A673 (cell line): ENCODE data around the gene MGMT. TPM values are rescaled to one million over a fixed set of nuclear protein-coding genes. Genes with fewer than 3 reads are reported as not detected.

Experiments
- BruUV-seq: library from RNA; stranded (reverse); fragments of 400-500 nt; replicated peaks from 2 replicates; lab custom pipeline; 2021; lab: Mats Ljungman, UMichigan
- CTCF ChIA-PET: fragments of 300-600 bp; sonication (Branson Sonifier 250); formaldehyde crosslinking; loops from one replicate; lab custom pipeline; 2022; ENCODE audit warnings: antibody characterized with exemption; lab: Charles Lee
- POLR2A ChIA-PET: fragments of 300-600 bp; sonication (Branson Sonifier 250); formaldehyde crosslinking; loops from one replicate; lab custom pipeline; 2022; ENCODE audit warnings: antibody characterized with exemption; ENCODE audit not compliant: low non-redundant PET; lab: Charles Lee
- DNase-seq: peaks from one replicate; pipeline ENCODE4 v3.0.0-alpha.2; 2015; ENCODE audit warnings: low spot score
- H3K27ac ChIP-seq: fragments of 200-600 bp; sonication (generic); 2 replicates; pipeline ENCODE4 v1.5.1; 2016; ENCODE audit warnings: mixed run types, low read depth, mild to moderate bottlenecking, mixed read lengths, antibody characterized with exemption, low read length; ENCODE audit not compliant: poor library complexity, severe bottlenecking
- H3K27me3 ChIP-seq: fragments of 200-600 bp; sonication (generic); replicated peaks from 2 replicates; pipeline ENCODE4 v1.6.1; 2017; ENCODE audit warnings: mixed run types, low read depth, mild to moderate bottlenecking, mixed read lengths, antibody characterized with exemption, low read length; ENCODE audit not compliant: insufficient read depth, poor library complexity
- H3K36me3 ChIP-seq: fragments of 200-600 bp; sonication (generic); 2 replicates; pipeline ENCODE4 v1.6.1; 2016; ENCODE audit warnings: mixed run types, mild to moderate bottlenecking, mixed read lengths, antibody characterized with exemption, low read length; ENCODE audit not compliant: insufficient read depth, poor library complexity, severe bottlenecking
- H3K4me1 ChIP-seq: fragments of 200-600 bp; sonication (generic); 2 replicates; pipeline ENCODE4 v1.6.1; 2017; ENCODE audit warnings: mixed run types, mild to moderate bottlenecking, mixed read lengths, antibody characterized with exemption, low read length; ENCODE audit not compliant: insufficient read depth, poor library complexity, severe bottlenecking
- H3K4me3 ChIP-seq: fragments of 200-600 bp; sonication (generic); 2 replicates; pipeline ENCODE4 v1.5.1; 2016; ENCODE audit warnings: low read depth, mixed run types, mild to moderate bottlenecking, mixed read lengths, low read length; ENCODE audit not compliant: poor library complexity, severe bottlenecking
- H3K9me3 ChIP-seq: fragments of 200-600 bp; sonication (generic); 2 replicates; pipeline ENCODE4 v1.6.1; 2016; ENCODE audit warnings: mixed run types, low read depth, mild to moderate bottlenecking, mixed read lengths, antibody characterized with exemption, low read length; ENCODE audit not compliant: poor library complexity, severe bottlenecking
- EZH2 ChIP-seq: fragments of 200-600 bp; sonication (generic); IDR thresholded peaks from 2 replicates; pipeline ENCODE4 v1.6.1; 2017; ENCODE audit warnings: borderline replicate concordance, low read depth, mild to moderate bottlenecking, mixed read lengths, antibody characterized with exemption, low read length; ENCODE audit not compliant: poor library complexity, severe bottlenecking
- intact Hi-C: fragments of 100-400 bp; cut with micrococcal nuclease; formaldehyde crosslinking; loops from one replicate; pipeline ENCODE4 v1.10.0; 2022; ENCODE audit not compliant: unreplicated experiment
- total RNA-seq: library from RNA; stranded (reverse); gene quantifications from 2 replicates; pipeline ENCODE4 v1.2.3, GENCODE V29; 2021
- TF ChIP-seq, protein P1 (sequence below): fragments of 300-800, 200-600 bp; sonication (generic); conservative IDR thresholded peaks from 2 replicates; pipeline ENCODE4 v1.5.1; 2017; ENCODE audit warnings: low read depth, mild to moderate bottlenecking, antibody characterized with exemption, low read length, moderate library complexity, mixed read lengths

Gene MGMT
- total RNA-seq, 1 experiment from 2014 or later: 19.5 TPM

- Histone ChIP-seq H3K27ac (no peak overlapping the region), H3K36me3 (no peaks in the 10 kb centered on the region), H3K4me3 (no peak overlapping the region), H3K27me3 (no peaks in the 10 kb centered on the region), H3K4me1 (no peaks in the 10 kb centered on the region), H3K9me3 (no peaks in the 10 kb centered on the region)
- CTCF ChIA-PET: no interaction called here
- intact Hi-C loops: no loop called here
- no TSS peak for BruUV-seq
- TF ChIP-seq EZH2: no peak
- TF ChIP-seq, protein P1, sequence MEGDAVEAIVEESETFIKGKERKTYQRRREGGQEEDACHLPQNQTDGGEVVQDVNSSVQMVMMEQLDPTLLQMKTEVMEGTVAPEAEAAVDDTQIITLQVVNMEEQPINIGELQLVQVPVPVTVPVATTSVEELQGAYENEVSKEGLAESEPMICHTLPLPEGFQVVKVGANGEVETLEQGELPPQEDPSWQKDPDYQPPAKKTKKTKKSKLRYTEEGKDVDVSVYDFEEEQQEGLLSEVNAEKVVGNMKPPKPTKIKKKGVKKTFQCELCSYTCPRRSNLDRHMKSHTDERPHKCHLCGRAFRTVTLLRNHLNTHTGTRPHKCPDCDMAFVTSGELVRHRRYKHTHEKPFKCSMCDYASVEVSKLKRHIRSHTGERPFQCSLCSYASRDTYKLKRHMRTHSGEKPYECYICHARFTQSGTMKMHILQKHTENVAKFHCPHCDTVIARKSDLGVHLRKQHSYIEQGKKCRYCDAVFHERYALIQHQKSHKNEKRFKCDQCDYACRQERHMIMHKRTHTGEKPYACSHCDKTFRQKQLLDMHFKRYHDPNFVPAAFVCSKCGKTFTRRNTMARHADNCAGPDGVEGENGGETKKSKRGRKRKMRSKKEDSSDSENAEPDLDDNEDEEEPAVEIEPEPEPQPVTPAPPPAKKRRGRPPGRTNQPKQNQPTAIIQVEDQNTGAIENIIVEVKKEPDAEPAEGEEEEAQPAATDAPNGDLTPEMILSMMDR: no peak
- no peak for DNase-seq
- POLR2A ChIA-PET: no interaction called here
Observed at GRCh38 chr10:129542589-129542988, 75.5 kb downstream of the MGMT start.

- intact Hi-C loops: no loop called here
Observed at GRCh38 chr10:129544205-129545202, 77.5 kb downstream of the MGMT start.

DNA sequence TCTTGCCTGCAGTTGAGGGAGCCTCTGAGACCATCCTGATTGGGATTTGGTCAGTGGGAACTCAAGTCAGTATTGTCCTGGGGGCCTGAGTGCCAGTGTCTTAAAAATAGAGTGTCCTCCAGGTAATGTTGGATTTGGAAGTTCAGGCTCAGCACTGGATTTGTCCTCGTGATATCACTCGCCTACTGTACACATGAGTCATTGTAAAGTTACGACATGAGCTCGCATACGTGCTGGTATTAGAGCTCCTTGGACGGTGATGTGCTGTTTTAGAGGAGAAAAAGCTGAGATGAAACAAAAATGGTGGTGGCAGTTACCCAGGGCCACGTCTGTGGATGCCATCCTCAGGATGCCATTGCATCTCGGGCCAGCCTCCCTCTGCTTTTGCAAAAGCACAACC lies 78.2 kb downstream of the MGMT start:
- H3K9me3 ChIP-seq: no peaks in the 10 kb centered on the region
- BruUV-seq: no TSS peak
- no peaks in the 10 kb centered on the region for H3K36me3 ChIP-seq
- ChIA-PET POLR2A (no interaction called here), CTCF (no interaction called here)
- no peaks in the 10 kb centered on the region for H3K4me1 ChIP-seq
- TF ChIP-seq, protein P1: no peak
- no peak for TF ChIP-seq EZH2
- H3K27ac ChIP-seq: no peak overlapping the region
- H3K27me3 ChIP-seq: no peaks in the 10 kb centered on the region
- no peak overlapping the region for H3K4me3 ChIP-seq
- no peak for DNase-seq
- intact Hi-C loops: no loop called here

More at GRCh38 chr10:129544205-129545202, 77.5 kb downstream of the MGMT start:
- H3K9me3 ChIP-seq: no peaks in the 10 kb centered on the region
- H3K4me3 ChIP-seq: no peak overlapping the region
- TF ChIP-seq, protein P1: no peak
- no peak for TF ChIP-seq EZH2
- H3K27ac ChIP-seq: no peak overlapping the region
- POLR2A ChIA-PET: no interaction called here
- H3K4me1 ChIP-seq: no peaks in the 10 kb centered on the region
- DNase-seq: no peak
- no peaks in the 10 kb centered on the region for H3K27me3 ChIP-seq
- H3K36me3 ChIP-seq: no peaks in the 10 kb centered on the region
- no TSS peak for BruUV-seq
- CTCF ChIA-PET: no interaction called here
